Measurements from ENCODE around the gene IQSEC3. TPM values are rescaled to one million over a fixed set of nuclear protein-coding genes. Genes with fewer than 3 reads are reported as not detected.

The IQSEC3 gene
- total RNA-seq, 2 experiments from 2014 or later: not detected

GRCh38 chr12:174596-174995, 108.0 kb downstream of the IQSEC3 start:
- ChIA-PET POLR2A (no interaction called here), CTCF (ENCODE audit: unreplicated experiment) (no interaction called here)
- no TSS peak for BruUV-seq (replicated peaks)
- no peaks in the 10 kb centered on the region for H3K79me2 ChIP-seq (ENCODE audit: insufficient read depth, low read depth, low read length)
- no peaks in the 10 kb centered on the region for H4K20me1 ChIP-seq (ENCODE audit: insufficient read depth, low read length)
- no peak overlapping the region for H3K27ac ChIP-seq (ENCODE audit: low read depth, low read length, poor library complexity, severe bottlenecking)
- no peak overlapping the region for H3K4me2 ChIP-seq (ENCODE audit: low read length)
- intact Hi-C loops (cut with micrococcal nuclease; ENCODE audit: unreplicated experiment): no loop called here
- TF ChIP-seq EZH2phosphoT487 (IDR thresholded peaks at IDR 0.05; ENCODE audit: borderline replicate concordance, low read depth, low read length): no peak
- TF ChIP-seq, protein P1, sequence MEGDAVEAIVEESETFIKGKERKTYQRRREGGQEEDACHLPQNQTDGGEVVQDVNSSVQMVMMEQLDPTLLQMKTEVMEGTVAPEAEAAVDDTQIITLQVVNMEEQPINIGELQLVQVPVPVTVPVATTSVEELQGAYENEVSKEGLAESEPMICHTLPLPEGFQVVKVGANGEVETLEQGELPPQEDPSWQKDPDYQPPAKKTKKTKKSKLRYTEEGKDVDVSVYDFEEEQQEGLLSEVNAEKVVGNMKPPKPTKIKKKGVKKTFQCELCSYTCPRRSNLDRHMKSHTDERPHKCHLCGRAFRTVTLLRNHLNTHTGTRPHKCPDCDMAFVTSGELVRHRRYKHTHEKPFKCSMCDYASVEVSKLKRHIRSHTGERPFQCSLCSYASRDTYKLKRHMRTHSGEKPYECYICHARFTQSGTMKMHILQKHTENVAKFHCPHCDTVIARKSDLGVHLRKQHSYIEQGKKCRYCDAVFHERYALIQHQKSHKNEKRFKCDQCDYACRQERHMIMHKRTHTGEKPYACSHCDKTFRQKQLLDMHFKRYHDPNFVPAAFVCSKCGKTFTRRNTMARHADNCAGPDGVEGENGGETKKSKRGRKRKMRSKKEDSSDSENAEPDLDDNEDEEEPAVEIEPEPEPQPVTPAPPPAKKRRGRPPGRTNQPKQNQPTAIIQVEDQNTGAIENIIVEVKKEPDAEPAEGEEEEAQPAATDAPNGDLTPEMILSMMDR (conservative IDR thresholded peaks at IDR 0.05; ENCODE audit: low read length): no peak
- H2AFZ ChIP-seq (ENCODE audit: low read length): no peak overlapping the region
- H3K4me1 ChIP-seq (ENCODE audit: insufficient read depth, low read length, poor library complexity, severe bottlenecking): no peaks in the 10 kb centered on the region
- DNase-seq (ENCODE audit: low spot score): no peak
- H3K4me3 ChIP-seq (ENCODE audit: low read depth, low read length, poor library complexity, severe bottlenecking): no peak overlapping the region
- H3K9me2 ChIP-seq (ENCODE audit: insufficient read depth, low read length): no peaks in the 10 kb centered on the region
- H3K9me3 ChIP-seq (ENCODE audit: low read length): no peaks in the 10 kb centered on the region
- no peaks in the 10 kb centered on the region for H3K36me3 ChIP-seq (ENCODE audit: insufficient read depth, low read length)

DNA sequence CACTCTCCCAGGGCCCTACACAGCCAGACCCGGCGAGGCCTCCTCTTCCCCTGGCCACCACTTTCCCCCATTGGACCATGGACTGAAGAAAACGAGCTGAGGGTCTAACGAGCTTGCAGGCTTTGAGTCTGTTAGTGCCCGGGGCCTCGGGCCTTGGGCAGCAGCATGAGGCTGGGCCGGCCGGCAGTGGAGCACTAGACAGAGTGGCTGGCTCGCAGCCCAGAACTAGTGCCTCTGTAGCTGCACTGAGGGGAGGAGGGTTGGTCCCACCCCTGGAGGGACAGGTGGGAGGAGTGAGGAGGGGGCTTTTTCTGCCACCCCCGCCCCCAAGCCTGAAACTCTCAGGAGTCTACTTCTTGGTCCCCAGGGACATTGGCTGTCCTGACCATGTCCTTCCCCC, 108.7 kb downstream of the IQSEC3 start:
- ChIA-PET CTCF (ENCODE audit: unreplicated experiment) (no interaction called here), POLR2A (no interaction called here)
- H3K4me3 ChIP-seq (ENCODE audit: low read depth, low read length, poor library complexity, severe bottlenecking): no peak overlapping the region
- H3K4me2 ChIP-seq (ENCODE audit: low read length): no peak overlapping the region
- H3K9me3 ChIP-seq (ENCODE audit: low read length): no peaks in the 10 kb centered on the region
- DNase-seq (ENCODE audit: low spot score): no peak
- no peaks in the 10 kb centered on the region for H3K36me3 ChIP-seq (ENCODE audit: insufficient read depth, low read length)
- H3K4me1 ChIP-seq (ENCODE audit: insufficient read depth, low read length, poor library complexity, severe bottlenecking): no peaks in the 10 kb centered on the region
- H3K79me2 ChIP-seq (ENCODE audit: insufficient read depth, low read depth, low read length): no peaks in the 10 kb centered on the region
- no TSS peak for BruUV-seq (replicated peaks)
- no peak for TF ChIP-seq EZH2phosphoT487 (IDR thresholded peaks at IDR 0.05; ENCODE audit: borderline replicate concordance, low read depth, low read length)
- TF ChIP-seq, protein P1 (conservative IDR thresholded peaks at IDR 0.05; ENCODE audit: low read length): no peak
- H3K27ac ChIP-seq (ENCODE audit: low read depth, low read length, poor library complexity, severe bottlenecking): no peak overlapping the region
- no peaks in the 10 kb centered on the region for H3K9me2 ChIP-seq (ENCODE audit: insufficient read depth, low read length)
- H2AFZ ChIP-seq (ENCODE audit: low read length): no peak overlapping the region
- intact Hi-C loops (cut with micrococcal nuclease; ENCODE audit: unreplicated experiment): no loop called here
- no peaks in the 10 kb centered on the region for H4K20me1 ChIP-seq (ENCODE audit: insufficient read depth, low read length)

DNA sequence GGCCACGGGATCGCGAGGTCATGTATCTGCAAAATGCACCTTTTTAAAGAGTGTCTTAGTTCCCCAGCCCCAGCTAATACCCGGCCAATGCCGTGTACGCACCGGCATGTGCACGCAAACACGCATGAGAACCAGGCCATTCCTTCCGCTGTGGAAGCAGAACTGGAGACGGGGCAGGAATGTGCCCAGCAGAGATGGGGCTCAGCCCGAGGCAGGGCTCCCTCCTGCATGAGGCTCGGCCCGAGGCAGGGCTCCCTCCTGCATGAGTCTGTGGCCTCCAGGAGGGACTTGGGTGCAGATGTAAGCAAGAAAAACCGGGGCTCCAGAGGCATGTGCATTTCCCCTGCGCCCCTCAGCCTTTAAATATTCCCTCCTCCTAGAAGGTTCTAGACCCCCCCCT, 109.2 kb downstream of the IQSEC3 start:
- no peak overlapping the region for H2AFZ ChIP-seq (ENCODE audit: low read length)
- no TSS peak for BruUV-seq (replicated peaks)
- no peak for DNase-seq (ENCODE audit: low spot score)
- H3K79me2 ChIP-seq (ENCODE audit: insufficient read depth, low read depth, low read length): no peaks in the 10 kb centered on the region
- no peaks in the 10 kb centered on the region for H4K20me1 ChIP-seq (ENCODE audit: insufficient read depth, low read length)
- H3K9me2 ChIP-seq (ENCODE audit: insufficient read depth, low read length): no peaks in the 10 kb centered on the region
- ChIA-PET POLR2A (no interaction called here), CTCF (ENCODE audit: unreplicated experiment) (no interaction called here)
- no peak overlapping the region for H3K4me2 ChIP-seq (ENCODE audit: low read length)
- no peaks in the 10 kb centered on the region for H3K9me3 ChIP-seq (ENCODE audit: low read length)
- H3K4me3 ChIP-seq (ENCODE audit: low read depth, low read length, poor library complexity, severe bottlenecking): no peak overlapping the region
- no peak overlapping the region for H3K27ac ChIP-seq (ENCODE audit: low read depth, low read length, poor library complexity, severe bottlenecking)
- no peaks in the 10 kb centered on the region for H3K4me1 ChIP-seq (ENCODE audit: insufficient read depth, low read length, poor library complexity, severe bottlenecking)
- intact Hi-C loops (cut with micrococcal nuclease; ENCODE audit: unreplicated experiment): no loop called here
- TF ChIP-seq, protein P1 (conservative IDR thresholded peaks at IDR 0.05; ENCODE audit: low read length): no peak
- no peak for TF ChIP-seq EZH2phosphoT487 (IDR thresholded peaks at IDR 0.05; ENCODE audit: borderline replicate concordance, low read depth, low read length)
- H3K36me3 ChIP-seq (ENCODE audit: insufficient read depth, low read length): no peaks in the 10 kb centered on the region

Data from OCI-LY7 (cell line).